ENCODE data around the gene RAB6A. TPM values are rescaled to one million over a fixed set of nuclear protein-coding genes. Genes with fewer than 3 reads are reported as not detected.

The RAB6A gene
- total and polyA plus RNA-seq, 7 donors, result 49.4 to 117 (median 86.9) TPM

- no peaks in the 10 kb centered on the region for H3K9me3 ChIP-seq
- H3K4me3 ChIP-seq, result no peak overlapping the region
- peaks cover 3% of the 10 kb centered on the region for H3K4me1 ChIP-seq
- WGBS, 3 donors, result 90 to 93% (median 93%) methylated on average over 14 of the region's 14 CpGs
- intact Hi-C loops (cut with DNase I), result no loop called here
- no peaks in the 10 kb centered on the region for H3K27me3 ChIP-seq (ENCODE audit: insufficient read depth in 3 of 3, low read length in 2 of 3)
- DNase-seq (no peak), ATAC-seq (no peak)
- TF ChIP-seq CTCF (IDR thresholded peaks at IDR 0.05), result no peak
- no peaks in the 10 kb centered on the region for H3K36me3 ChIP-seq (ENCODE audit: insufficient read depth in 1 of 2, low read depth in 1 of 2)
- no peak overlapping the region for H3K27ac ChIP-seq
Measured at GRCh38 chr11:73650400-73650799, 110.5 kb downstream of the RAB6A start.

GRCh38 chr11:73649206-73649605 lies 111.7 kb downstream of the RAB6A start:
- DNase-seq (no peak), ATAC-seq (no peak)
- WGBS, 3 donors, result 65 to 72% (median 71%) methylated on average over 9 of the region's 9 CpGs

GRCh38 chr11:73648571-73649046 lies 112.3 kb downstream of the RAB6A start:
- 65 to 68% (median 68%) methylated on average over 8 of the region's 8 CpGs for WGBS, 3 donors
- no peak for DNase-seq
- no peaks in the 10 kb centered on the region for H3K36me3 ChIP-seq (ENCODE audit: insufficient read depth in 1 of 2, low read depth in 1 of 2)

More at GRCh38 chr11:73649206-73649605, 111.7 kb downstream of the RAB6A start:
- peaks cover 3% of the 10 kb centered on the region for H3K4me1 ChIP-seq
- TF ChIP-seq CTCF (IDR thresholded peaks at IDR 0.05), result no peak
- H3K27me3 ChIP-seq (ENCODE audit: insufficient read depth in 3 of 3, low read length in 2 of 3), result no peaks in the 10 kb centered on the region
- H3K27ac ChIP-seq, result no peak overlapping the region
- intact Hi-C loops (cut with DNase I), result no loop called here
- H3K4me3 ChIP-seq, result no peak overlapping the region
- no peaks in the 10 kb centered on the region for H3K9me3 ChIP-seq
- no peaks in the 10 kb centered on the region for H3K36me3 ChIP-seq (ENCODE audit: insufficient read depth in 1 of 2, low read depth in 1 of 2)

GRCh38 chr11:73648121-73648520 lies 112.8 kb downstream of the RAB6A start:
- Histone ChIP-seq H3K36me3 (ENCODE audit: insufficient read depth in 1 of 2, low read depth in 1 of 2) (no peaks in the 10 kb centered on the region), H3K9me3 (no peaks in the 10 kb centered on the region), H3K27me3 (ENCODE audit: insufficient read depth in 3 of 3, low read length in 2 of 3) (no peaks in the 10 kb centered on the region), H3K4me3 (no peak overlapping the region), H3K4me1 (peaks cover 3% of the 10 kb centered on the region), H3K27ac (no peak overlapping the region)
- DNase-seq (no peak), ATAC-seq (no peak)
- TF ChIP-seq CTCF (IDR thresholded peaks at IDR 0.05), result no peak
- 89 to 93% (median 90%) methylated on average over 9 of the region's 9 CpGs for WGBS, 3 donors
- intact Hi-C loops (cut with DNase I), result no loop called here

More at GRCh38 chr11:73648571-73649046, 112.3 kb downstream of the RAB6A start:
- TF ChIP-seq CTCF (IDR thresholded peaks at IDR 0.05), result no peak
- ATAC-seq, result no peak
- Histone ChIP-seq H3K27me3 (ENCODE audit: insufficient read depth in 3 of 3, low read length in 2 of 3) (no peaks in the 10 kb centered on the region), H3K4me3 (no peak overlapping the region), H3K9me3 (no peaks in the 10 kb centered on the region), H3K27ac (no peak overlapping the region), H3K4me1 (peaks cover 3% of the 10 kb centered on the region)
- intact Hi-C loops (cut with DNase I), result no loop called here

- intact Hi-C loops (cut with DNase I), result no loop called here
- ATAC-seq (peak; percentile 98 to 100 (median 100)), DNase-seq (peak; percentile 89 to 94)
- Histone ChIP-seq H3K9me3 (no peaks in the 10 kb centered on the region), H3K27ac (no peak overlapping the region), H3K4me3 (peak overlapping the region; percentile 55), H3K27me3 (ENCODE audit: insufficient read depth in 3 of 3, low read length in 2 of 3) (no peaks in the 10 kb centered on the region), H3K4me1 (peaks cover 3% of the 10 kb centered on the region), H3K36me3 (ENCODE audit: insufficient read depth in 1 of 2, low read depth in 1 of 2) (no peaks in the 10 kb centered on the region)
- 8 to 15% (median 13%) methylated on average over 23 of the region's 23 CpGs for WGBS, 3 donors
- no peak for TF ChIP-seq CTCF (IDR thresholded peaks at IDR 0.05)
Measured at GRCh38 chr11:73647459-73648100, 113.3 kb downstream of the RAB6A start.
